HG02571 (cell line): Measurements from ENCODE around the gene NOC4L.

Source experiments
- ATAC-seq: cut with Tn5 transposase; IDR thresholded peaks from one replicate; pipeline ENCODE4 v1.9.1; 2021; ENCODE audit warnings: mild to moderate bottlenecking, moderate library complexity; ENCODE audit not compliant: unreplicated experiment

The NOC4L gene

DNA sequence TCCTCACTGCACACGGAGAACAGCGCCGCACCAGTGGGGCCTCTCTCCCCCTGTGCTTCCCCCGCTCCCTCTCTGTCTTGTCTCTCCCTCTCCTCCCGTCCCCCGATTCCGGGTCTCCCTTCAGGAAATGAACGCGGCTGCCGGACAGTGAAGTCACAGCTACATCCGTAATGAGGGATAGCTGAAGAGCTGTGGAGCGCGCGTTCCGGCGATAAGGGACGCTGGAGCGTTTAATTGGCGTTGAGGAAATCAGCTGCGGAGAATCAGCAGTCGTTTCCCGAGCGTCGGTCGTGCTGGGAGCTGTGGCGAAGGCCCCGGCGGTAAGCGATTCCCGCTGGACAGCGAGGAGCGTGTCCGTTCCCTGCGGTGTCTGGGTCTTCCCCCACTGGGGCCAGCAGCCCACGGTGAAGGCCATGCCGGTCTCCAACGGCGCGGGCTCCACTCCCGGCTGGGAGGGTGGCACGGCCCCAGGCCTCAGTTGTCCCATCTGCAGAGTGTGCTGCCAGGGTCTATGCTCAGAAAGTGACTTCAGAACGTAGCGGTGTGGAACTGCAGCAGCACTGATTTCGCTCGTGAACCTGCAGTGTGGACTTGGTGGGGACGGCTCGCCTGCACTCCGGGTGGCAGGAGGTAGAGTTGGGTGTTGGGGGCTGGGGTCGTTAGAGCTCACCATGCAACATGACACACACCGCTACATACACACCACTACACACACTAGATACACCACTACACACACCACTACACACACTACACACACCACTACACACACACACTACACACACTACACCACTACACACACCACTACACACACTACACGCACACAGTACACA lies 10.9 kb downstream of the NOC4L start:
- no peak for ATAC-seq

DNA sequence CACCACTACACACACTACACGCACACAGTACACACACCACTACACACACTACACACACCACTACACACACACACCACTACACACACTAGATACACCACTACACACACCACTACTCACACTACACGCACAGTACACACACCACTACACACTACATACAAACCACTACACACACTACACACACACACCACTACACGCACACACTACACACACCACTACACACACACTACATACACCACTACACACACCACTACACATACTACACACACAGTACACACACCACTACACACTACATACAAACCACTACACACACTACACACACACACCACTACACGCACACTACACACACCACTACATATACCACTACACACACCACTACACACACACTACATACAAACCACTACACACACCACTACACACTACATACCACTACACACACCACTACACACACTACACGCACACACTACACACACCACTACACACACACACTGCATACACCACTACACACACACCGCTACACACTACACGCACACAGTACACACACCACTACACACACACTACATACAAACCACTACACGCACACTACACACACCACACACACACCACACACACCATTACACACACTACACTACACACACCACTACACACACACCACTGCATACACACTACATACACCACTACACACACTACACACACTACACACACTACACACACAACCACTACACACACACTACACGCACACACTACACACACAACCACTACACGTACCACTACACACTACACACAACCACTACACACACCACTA lies 11.7 kb downstream of the NOC4L start:
- no peak for ATAC-seq

DNA sequence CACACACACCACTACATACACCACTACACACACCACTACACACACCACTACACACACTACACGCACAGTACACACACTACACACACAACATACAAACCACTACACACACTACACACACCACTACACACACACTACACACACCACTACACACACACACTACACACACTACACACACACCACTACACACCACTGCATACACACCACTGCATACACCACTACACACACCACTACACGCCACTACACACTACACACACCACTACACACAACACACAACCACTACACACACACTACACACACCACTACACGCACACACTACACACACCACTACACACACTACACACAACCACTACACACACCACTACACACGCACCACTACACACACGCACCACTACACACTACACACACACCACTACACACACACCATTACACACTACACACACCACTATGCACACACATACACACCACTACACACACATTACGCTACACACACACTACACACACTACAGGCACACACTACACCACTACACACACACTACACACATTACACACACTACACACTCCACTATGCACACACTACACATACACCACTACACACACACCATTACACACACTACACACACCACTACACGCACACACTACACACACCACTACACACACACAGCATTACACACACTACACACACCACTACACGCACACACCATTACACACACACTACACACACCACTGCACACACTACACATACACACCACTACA lies 12.5 kb downstream of the NOC4L start:
- no peak for ATAC-seq

- ATAC-seq: no peak
Measured at GRCh38 chr12:132157733-132158409, 13.6 kb downstream of the NOC4L start.

DNA sequence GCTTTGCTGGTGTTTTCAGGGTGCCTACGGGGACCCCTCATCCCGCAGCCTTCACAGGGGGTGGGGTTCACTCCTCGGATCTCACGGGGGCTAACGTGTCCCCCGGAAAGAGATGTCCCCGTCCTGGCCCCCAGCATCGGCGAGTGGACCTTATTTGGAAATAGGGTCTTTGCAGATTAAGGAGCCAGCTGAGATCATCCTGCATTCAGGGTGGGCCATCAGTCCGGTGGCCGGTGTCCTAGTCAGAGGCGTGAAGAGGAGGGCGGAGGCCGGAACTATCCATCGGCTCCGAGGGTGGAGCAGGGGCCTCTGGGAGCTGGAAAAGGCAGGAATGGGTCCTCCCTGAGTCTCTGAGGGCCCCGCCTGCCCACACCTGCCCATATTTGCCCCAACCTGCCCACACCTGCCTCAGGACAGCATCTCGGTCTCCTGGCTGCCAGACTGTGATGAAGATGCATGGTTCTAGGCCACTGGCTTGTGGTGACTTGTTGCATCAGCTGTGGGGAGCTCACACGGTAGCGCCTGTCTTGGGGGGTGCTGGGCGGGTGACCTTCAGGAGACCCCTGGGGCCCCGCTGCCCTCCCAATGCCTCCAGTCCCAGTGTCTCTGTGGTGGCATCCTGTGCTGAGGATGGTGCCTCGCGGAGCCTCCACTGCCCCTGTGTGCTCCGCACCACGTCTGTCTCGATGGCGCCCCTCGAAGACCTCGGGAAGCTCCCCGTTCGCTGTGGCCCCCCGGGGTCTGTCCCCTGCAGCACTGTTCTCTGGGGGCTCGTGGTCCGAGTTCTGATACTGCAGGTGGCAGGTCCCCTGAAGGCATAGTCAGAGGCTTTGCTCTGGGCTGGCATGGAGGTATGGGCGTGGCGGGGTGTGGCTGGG lies 14.7 kb downstream of the NOC4L start:
- no peak for ATAC-seq

DNA sequence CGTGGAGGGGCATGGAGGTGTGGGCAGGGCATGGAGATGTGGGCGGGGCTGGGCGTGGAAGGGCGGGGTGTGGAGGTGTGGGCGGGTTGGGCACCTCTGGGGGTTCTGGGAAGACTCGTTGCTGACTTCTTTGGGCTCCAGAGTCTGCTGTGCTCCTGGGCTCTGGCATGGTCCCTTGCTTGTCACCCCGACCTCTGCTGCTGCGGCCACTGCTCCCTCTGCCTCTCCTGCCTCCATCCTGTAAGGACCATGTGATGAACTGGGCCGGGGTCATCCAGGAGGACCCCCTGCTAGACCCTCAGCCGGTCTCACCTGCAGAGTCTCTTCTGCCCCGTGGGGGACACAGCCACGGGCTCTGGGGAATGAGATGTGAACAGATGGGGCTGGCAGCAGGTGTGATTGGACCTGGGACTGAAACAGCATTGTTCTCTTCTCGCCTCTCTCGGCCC lies 15.3 kb downstream of the NOC4L start:
- no peak for ATAC-seq

- no peak for ATAC-seq
Measured at GRCh38 chr12:132160016-132160415, 15.8 kb downstream of the NOC4L start.

DNA sequence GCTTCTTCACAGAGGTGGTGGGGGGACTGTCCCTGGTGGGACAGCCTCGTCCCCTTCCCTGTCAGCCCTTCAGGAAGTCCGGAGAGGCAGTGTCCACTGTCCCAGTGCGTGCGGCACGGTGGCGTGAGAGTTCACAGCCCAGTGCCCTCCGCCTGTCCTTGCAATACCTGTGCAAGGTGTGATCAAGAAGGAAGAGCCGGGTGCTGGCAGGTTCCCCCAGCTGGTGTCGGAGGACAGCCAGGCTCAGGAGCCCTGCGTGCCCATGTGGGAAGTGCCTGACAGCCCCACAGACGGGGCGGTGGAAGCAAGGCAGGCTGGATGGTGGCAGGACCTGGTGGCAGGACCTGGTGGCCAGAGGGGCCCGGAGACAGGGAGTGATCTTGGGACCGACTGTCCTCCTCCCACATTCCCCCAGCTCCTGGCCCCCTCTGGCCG lies 16.4 kb downstream of the NOC4L start:
- ATAC-seq: no peak

DNA sequence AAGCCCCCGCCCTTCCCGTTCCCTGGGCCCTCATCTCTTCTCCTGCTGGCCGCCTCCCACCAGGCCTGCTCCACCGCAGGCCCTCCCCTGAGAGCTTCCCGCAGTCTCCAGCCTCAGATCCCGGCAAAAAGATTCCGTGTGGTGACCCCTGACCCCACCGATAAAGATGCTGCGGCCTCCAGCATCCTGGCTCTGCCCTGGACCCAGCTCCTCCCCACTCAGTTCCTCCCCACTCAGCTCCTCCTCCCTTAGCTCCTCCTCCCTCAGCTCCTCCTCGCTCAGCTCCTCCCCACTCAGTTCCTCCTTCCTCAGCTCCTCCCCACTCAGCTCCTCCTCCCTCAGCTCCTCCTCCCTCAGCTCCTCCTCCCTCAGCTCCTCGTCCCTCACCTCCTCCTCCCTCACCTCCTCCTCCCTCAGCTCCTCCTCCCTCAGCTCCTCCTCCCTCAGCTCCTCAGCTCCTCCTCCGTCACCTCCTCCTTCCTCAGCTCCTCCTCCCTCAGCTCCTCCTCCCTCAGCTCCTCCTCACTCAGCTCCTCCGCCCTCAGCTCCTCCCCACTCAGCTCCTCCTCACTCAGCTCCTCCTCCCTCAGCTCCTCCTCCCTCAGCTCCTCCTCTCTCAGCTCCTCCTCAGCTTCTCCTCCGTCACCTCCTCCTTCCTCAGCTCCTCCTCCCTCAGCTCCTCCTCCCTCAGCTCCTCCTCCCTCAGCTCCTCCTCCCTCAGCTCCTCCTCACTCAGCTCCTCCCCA lies 17.0 kb downstream of the NOC4L start:
- ATAC-seq: no peak

GRCh38 chr12:132161796-132162507 lies 17.7 kb downstream of the NOC4L start:
- ATAC-seq: no peak

DNA sequence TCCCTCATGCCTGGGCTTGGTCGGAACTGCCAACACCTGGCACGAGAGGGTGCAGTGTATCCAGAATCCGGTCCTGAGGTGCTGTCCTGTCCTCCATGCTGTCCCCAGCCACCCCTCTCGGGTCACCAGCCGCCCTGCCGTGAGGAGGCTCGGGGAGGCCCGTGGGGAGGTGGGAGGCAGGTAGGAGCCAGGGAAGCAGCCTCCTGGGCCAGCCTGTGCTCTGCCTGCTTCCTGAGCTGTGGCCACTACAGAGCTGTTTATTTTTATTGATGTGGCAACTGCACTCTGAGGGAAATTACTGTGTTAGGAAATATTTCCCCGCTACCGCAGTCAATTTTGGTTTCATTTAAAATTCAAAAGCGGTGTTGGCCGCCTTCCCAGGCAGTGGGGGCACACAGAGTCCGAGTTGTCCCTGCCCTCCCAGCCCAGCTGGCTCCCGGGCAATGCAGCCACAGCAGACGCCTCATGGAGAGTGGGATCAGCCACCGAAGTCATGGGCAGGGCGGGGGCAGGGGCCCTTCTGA lies 18.3 kb downstream of the NOC4L start:
- no peak for ATAC-seq

GRCh38 chr12:132163041-132163910 lies 19.0 kb downstream of the NOC4L start:
- ATAC-seq: no peak

GRCh38 chr12:132163911-132164288 lies 19.6 kb downstream of the NOC4L start:
- no peak for ATAC-seq

GRCh38 chr12:132164426-132164825 lies 20.2 kb downstream of the NOC4L start:
- no peak for ATAC-seq

DNA sequence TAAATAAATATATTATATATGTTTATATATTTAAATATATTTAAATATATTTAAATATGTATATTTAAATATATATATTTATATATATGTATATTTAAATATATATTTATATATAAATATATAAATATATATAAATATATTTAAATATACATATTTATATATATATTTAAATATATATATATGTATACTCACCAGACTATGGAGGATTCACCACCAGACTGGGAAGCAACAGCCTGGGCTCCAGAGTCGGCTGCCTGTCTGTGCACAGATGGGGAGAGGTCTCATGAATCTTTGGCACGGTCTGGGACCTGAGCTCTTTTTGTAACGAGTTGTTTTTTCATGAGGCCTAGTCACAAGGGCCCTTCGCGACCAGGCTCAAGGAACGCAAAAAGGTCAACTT lies 21.3 kb downstream of the NOC4L start:
- ATAC-seq: no peak

DNA sequence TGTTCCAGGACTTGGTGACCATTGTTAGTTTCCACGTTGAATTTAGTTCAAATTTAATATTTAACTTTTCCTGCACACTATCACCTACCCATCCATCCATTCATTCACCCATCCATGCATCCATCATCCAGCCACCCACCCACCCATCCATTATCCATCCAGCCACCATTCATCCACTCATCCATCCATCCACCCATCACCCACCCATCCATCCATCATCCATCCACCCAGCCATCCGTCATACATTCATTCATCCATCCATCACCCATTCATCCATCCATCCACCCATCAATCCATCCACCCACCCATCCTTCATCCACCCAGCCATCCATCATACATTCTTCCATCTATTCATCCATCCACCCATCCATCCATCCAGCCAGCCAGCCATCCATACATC lies 21.8 kb downstream of the NOC4L start:
- ATAC-seq: no peak
